Panc1 (cell line): ENCODE data around the gene TNS4. TPM values are rescaled to one million over a fixed set of nuclear protein-coding genes. Genes with fewer than 3 reads are reported as not detected.

Experiments used
- ATAC-seq: fragments of 200-7000 bp; cut with Tn5 transposase; 2 replicates; pipeline ENCODE4 v1.9.1; 2020; ENCODE audit warnings: mild to moderate bottlenecking, moderate library complexity
- BruUV-seq: library from RNA; stranded (reverse); fragments of 400-500 nt; replicated peaks from 2 replicates; lab custom pipeline; 2021; lab: Mats Ljungman, UMichigan
- CTCF ChIA-PET: fragments of 300-600 bp; sonication (Branson Sonifier 250); formaldehyde crosslinking; loops from one replicate; lab custom pipeline; 2022; ENCODE audit warnings: antibody characterized with exemption; lab: Charles Lee
- POLR2A ChIA-PET: fragments of 300-600 bp; sonication (Branson Sonifier 250); formaldehyde crosslinking; loops from one replicate; lab custom pipeline; 2022; ENCODE audit warnings: antibody characterized with exemption; lab: Charles Lee
- DNase-seq: peaks from one replicate; pipeline ENCODE4 v3.0.0-alpha.2; 2010; ENCODE audit warnings: low read depth, low spot score
- H3K27ac ChIP-seq: 2 replicates; pipeline ENCODE4 v1.5.1; 2011; ENCODE audit warnings: mild to moderate bottlenecking, low read length, inconsistent platforms
- H3K27me3 ChIP-seq: fragments of 200-500 bp; sonication (Bioruptor generic); 2 replicates; pipeline ENCODE4 v1.6.0; 2014; ENCODE audit warnings: low read length, inconsistent platforms; ENCODE audit not compliant: control insufficient read depth, insufficient read depth
- H3K36me3 ChIP-seq: fragments of 200-500 bp; sonication (Bioruptor generic); 2 replicates; pipeline ENCODE4 v1.5.1; 2014; ENCODE audit warnings: inconsistent platforms, mild to moderate bottlenecking, low read length, moderate library complexity; ENCODE audit not compliant: control insufficient read depth, insufficient read depth
- H3K4me1 ChIP-seq: 2 replicates; pipeline ENCODE4 v1.5.1; 2011; ENCODE audit warnings: inconsistent platforms, mild to moderate bottlenecking, low read length, moderate library complexity; ENCODE audit not compliant: control insufficient read depth, insufficient read depth
- H3K4me3 ChIP-seq, 2 experiments: 2 replicates each; pipeline ENCODE4 v1.5.1; 2011 to 2012; ENCODE audit warnings: low read depth in 2 of 2, low read length in 2 of 2, mild to moderate bottlenecking in 2 of 2, inconsistent platforms in 1 of 2, moderate library complexity in 1 of 2
- H3K9me3 ChIP-seq: fragments of 200-500 bp; sonication (Bioruptor generic); 2 replicates; pipeline ENCODE4 v1.5.1; 2014; ENCODE audit warnings: low read depth, mild to moderate bottlenecking, inconsistent platforms, low read length, moderate library complexity; ENCODE audit not compliant: control insufficient read depth, insufficient read depth
- POLR2AphosphoS5 ChIP-seq: IDR thresholded peaks from 2 replicates; pipeline ENCODE4 v1.6.1; 2012; ENCODE audit warnings: mild to moderate bottlenecking, low read depth, low read length, moderate library complexity
- SIN3A ChIP-seq: IDR thresholded peaks from 2 replicates; pipeline ENCODE4 v1.6.1; 2012; ENCODE audit warnings: low read depth, mild to moderate bottlenecking, low read length, moderate library complexity, borderline replicate concordance; ENCODE audit not compliant: insufficient read depth
- TCF7L2 ChIP-seq: IDR thresholded peaks from 2 replicates; pipeline ENCODE4 v1.6.1; 2011; ENCODE audit warnings: mild to moderate bottlenecking, low read depth, low read length, inconsistent platforms
- in situ Hi-C: cut with HindIII; loops from 2 replicates; pipeline ENCODE4 v1.10.0; 2016; ENCODE audit warnings: low sequenced_read_pairs, low pct_unique_long_range_greater_than_20kb
- intact Hi-C: fragments of 100-400 bp; cut with micrococcal nuclease; formaldehyde crosslinking; loops from one replicate; pipeline ENCODE4 v1.10.0; 2022; ENCODE audit not compliant: unreplicated experiment
- total RNA-seq: library from RNA; stranded (reverse); gene quantifications from one replicate; pipeline ENCODE4 v1.2.1, GENCODE V29; 2021; ENCODE audit not compliant: unreplicated experiment
- TF ChIP-seq, protein P1 (sequence below), 2 experiments: IDR thresholded peaks; 2 replicates each; pipeline ENCODE4 v1.6.1; 2011 to 2012; ENCODE audit warnings: low read depth in 2 of 2, control low read depth in 1 of 2, low read length in 1 of 2, mild to moderate bottlenecking in 1 of 2, moderate library complexity in 1 of 2; ENCODE audit not compliant: insufficient read depth in 1 of 2
- TF ChIP-seq, protein P2 (sequence below): fragments of 450-650 bp; IDR thresholded peaks from 2 replicates; pipeline ENCODE4 v1.5.1; 2017; ENCODE audit warnings: mild to moderate bottlenecking

Gene TNS4
- total RNA-seq, 1 experiment from 2014 or later = not detected

DNA sequence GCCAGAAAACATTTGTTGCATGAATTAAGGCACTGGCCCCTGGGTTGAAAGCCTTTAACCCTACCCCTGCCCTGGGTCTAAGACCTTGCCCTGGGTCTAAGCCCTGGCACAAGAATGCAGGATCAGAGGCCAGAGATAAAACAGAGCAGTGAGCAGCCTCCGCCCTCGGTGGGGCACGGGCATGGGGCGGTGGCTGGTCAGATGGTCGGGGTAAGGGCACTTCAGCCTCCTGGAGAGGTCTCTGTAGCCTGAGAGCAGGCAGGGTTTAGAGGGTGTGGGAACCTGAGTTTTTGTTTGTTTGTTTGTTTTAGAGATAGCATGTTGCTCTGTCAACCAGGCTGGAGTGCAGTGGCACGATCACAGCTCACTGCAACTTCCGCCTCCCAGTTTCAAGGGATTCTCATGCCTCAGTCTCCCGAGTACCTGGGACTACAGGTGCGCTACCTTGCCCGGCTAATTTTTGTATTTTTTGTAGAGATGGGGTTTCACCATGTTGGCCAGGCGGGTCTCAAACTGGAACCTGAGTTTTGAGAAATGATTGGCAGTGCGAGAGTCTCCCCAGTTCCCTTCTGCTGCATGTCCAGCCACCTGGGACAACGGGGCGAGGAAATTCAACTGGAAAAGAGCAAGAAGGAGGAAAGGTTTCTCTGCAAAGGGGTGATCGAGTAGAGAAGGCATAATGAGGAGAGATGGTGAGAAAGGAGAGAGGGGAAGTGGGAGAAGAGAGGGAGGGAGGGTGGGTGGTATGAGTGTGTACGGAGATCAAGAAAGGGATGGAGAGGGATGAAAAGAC, 27.7 kb downstream of the TNS4 start:
- Histone ChIP-seq H3K4me3 (no peak overlapping the region), H3K4me1 (no peaks in the 10 kb centered on the region), H3K9me3 (no peaks in the 10 kb centered on the region), H3K27ac (no peak overlapping the region), H3K27me3 (no peaks in the 10 kb centered on the region), H3K36me3 (no peaks in the 10 kb centered on the region)
- no peak for TF ChIP-seq POLR2AphosphoS5
- TF ChIP-seq SIN3A = no peak
- TF ChIP-seq, protein P1, sequence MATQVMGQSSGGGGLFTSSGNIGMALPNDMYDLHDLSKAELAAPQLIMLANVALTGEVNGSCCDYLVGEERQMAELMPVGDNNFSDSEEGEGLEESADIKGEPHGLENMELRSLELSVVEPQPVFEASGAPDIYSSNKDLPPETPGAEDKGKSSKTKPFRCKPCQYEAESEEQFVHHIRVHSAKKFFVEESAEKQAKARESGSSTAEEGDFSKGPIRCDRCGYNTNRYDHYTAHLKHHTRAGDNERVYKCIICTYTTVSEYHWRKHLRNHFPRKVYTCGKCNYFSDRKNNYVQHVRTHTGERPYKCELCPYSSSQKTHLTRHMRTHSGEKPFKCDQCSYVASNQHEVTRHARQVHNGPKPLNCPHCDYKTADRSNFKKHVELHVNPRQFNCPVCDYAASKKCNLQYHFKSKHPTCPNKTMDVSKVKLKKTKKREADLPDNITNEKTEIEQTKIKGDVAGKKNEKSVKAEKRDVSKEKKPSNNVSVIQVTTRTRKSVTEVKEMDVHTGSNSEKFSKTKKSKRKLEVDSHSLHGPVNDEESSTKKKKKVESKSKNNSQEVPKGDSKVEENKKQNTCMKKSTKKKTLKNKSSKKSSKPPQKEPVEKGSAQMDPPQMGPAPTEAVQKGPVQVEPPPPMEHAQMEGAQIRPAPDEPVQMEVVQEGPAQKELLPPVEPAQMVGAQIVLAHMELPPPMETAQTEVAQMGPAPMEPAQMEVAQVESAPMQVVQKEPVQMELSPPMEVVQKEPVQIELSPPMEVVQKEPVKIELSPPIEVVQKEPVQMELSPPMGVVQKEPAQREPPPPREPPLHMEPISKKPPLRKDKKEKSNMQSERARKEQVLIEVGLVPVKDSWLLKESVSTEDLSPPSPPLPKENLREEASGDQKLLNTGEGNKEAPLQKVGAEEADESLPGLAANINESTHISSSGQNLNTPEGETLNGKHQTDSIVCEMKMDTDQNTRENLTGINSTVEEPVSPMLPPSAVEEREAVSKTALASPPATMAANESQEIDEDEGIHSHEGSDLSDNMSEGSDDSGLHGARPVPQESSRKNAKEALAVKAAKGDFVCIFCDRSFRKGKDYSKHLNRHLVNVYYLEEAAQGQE (IDR thresholded peaks at IDR 0.05; ENCODE audit: insufficient read depth in 1 of 2, low read depth in 2 of 2, low read length in 1 of 2) = no peak
- no peak for TF ChIP-seq TCF7L2
- TF ChIP-seq, protein P2, sequence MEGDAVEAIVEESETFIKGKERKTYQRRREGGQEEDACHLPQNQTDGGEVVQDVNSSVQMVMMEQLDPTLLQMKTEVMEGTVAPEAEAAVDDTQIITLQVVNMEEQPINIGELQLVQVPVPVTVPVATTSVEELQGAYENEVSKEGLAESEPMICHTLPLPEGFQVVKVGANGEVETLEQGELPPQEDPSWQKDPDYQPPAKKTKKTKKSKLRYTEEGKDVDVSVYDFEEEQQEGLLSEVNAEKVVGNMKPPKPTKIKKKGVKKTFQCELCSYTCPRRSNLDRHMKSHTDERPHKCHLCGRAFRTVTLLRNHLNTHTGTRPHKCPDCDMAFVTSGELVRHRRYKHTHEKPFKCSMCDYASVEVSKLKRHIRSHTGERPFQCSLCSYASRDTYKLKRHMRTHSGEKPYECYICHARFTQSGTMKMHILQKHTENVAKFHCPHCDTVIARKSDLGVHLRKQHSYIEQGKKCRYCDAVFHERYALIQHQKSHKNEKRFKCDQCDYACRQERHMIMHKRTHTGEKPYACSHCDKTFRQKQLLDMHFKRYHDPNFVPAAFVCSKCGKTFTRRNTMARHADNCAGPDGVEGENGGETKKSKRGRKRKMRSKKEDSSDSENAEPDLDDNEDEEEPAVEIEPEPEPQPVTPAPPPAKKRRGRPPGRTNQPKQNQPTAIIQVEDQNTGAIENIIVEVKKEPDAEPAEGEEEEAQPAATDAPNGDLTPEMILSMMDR = no peak
- ChIA-PET POLR2A (no interaction called here), CTCF (no interaction called here)
- in situ Hi-C loops = no loop called here
- ATAC-seq (no peak), DNase-seq (no peak)
- BruUV-seq = no TSS peak
- intact Hi-C loops = no loop called here

DNA sequence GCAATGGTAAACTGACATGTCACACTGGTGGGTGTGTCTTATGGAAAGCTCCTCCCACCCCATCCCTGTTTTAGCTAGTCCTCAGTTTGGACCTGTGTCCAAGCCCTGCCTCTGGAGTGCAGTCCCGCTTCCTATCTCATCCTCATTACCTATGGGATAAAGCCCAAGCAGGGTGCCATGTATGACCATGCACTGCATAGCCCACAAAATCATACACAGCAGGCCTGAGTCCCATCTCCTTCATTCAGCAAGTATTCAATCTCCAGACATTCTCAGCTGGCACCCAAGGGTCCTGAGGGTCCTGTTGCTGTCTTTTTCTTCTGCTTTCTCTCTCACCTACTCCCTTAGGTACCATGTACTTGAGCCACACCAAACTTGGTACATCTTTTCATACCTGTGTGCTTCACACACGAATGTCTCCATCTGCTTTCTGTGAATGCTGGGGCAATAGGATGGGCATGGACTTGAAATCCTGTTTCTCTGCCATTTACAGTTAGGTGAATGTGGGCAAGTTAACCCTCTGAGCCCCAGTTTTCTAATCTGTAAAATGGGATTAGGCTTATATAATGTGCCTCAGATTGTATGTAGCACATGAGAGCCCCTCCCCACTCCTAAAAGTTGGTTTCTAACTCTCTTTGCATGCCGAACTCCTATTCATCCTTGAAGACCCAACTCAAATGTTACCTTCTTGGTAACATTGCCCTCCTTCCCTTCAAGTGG, 28.5 kb downstream of the TNS4 start:
- intact Hi-C loops (no loop called here), in situ Hi-C loops (no loop called here)
- no peak for ATAC-seq
- TF ChIP-seq POLR2AphosphoS5 = no peak
- TF ChIP-seq, protein P1 (IDR thresholded peaks at IDR 0.05; ENCODE audit: insufficient read depth in 1 of 2, low read depth in 2 of 2, low read length in 1 of 2) = no peak
- TF ChIP-seq, protein P2 = no peak
- no peak overlapping the region for H3K4me3 ChIP-seq
- H3K27ac ChIP-seq = no peak overlapping the region
- no TSS peak for BruUV-seq
- CTCF ChIA-PET = no interaction called here
- no peaks in the 10 kb centered on the region for H3K36me3 ChIP-seq
- no peaks in the 10 kb centered on the region for H3K9me3 ChIP-seq
- DNase-seq = no peak
- POLR2A ChIA-PET = interaction anchor here (0.5 kb wide), 1 partner anchor 63 kb away, joined by 6 read pairs; no protein-coding TSS in a partner anchor
- H3K27me3 ChIP-seq = no peaks in the 10 kb centered on the region
- no peaks in the 10 kb centered on the region for H3K4me1 ChIP-seq
